GM21723 (cell line): ENCODE measurements around the gene RRAS2.

Experiments used
- ATAC-seq: cut with Tn5 transposase; IDR thresholded peaks from one replicate; pipeline ENCODE4 v1.9.1; 2021; ENCODE audit warnings: mild to moderate bottlenecking, moderate library complexity; ENCODE audit not compliant: unreplicated experiment

Gene RRAS2

GRCh38 chr11:14230407-14230806 is 128.6 kb downstream of the RRAS2 start:
- no peak for ATAC-seq

DNA sequence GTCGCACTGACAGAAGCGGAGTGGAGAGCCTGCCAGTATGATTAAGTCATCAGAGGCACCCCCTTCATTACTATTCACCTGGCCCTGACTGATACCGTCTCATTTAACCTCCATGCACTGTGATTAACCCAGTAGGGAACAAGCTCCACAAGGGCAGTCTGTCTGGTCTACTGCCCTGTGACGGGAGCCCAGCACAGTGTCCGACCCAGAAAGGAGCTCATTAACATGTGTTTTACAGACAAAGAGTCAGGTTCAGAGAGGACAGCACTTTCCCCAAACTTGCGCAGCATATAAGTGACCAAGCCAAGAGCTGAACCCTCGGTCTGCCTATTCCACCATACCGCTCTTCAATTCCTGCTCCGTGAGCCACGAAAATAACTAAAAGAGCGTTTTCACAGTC is 129.5 kb downstream of the RRAS2 start:
- no peak for ATAC-seq

DNA sequence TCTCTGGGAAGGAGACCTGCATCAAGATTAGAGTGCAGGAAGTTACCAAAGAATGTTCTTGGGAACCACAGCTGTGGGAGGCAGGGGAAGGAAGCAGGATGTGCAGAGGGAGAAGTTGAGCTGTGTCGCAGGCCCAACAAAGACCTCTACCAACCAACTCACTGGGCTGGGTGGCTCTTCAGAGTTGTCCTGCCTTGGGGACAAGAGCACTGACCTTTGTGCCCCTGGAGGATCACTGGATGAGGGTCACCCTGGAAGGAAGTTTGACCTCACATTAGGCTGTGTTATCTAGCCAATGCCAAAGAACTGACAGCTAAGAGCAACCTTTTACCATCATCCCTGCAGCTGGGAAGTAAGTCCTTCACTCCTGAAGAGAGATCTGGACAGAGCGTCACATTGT is 130.6 kb downstream of the RRAS2 start:
- no peak for ATAC-seq
